ENCODE measurements around the gene BMPR1B.
"Not testable (repeated sequence)": the region's sequence is repeated elsewhere in the genome, so short reads cannot be mapped to it uniquely, and the experiment has no call there.

Gene BMPR1B

DNA sequence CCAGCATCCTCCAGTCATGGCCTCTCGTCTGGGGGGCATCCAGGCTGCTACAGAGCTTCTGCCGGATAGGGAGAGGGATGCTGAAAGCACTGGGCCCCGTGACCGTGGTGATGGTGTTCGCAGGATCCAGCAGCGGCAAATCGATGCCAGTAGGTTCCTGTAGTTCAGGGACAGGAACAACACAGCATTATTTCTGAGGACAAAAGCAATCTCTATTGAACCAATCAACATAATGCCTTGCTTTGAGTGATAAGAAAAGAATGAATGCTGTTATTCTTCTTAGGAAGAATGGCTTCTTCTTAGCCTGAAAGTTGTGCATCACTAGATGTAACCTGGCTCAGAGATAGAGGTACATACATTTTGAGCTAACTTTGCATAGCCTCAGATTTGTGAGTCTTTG, 412.4 kb downstream of the BMPR1B start:
- H4K20me1 ChIP-seq (ENCODE audit: insufficient read depth), result no peaks in the 10 kb centered on the region
- no peak overlapping the region for H3K4me2 ChIP-seq
- TF ChIP-seq CTCF (conservative IDR thresholded peaks at IDR 0.05; ENCODE audit: low read depth, low read length), result no peak
- no peaks in the 10 kb centered on the region for H3K79me2 ChIP-seq (ENCODE audit: insufficient read depth, low read depth)
- no peak overlapping the region for H3K9ac ChIP-seq
- H3K27ac ChIP-seq, result no peak overlapping the region
- no peaks in the 10 kb centered on the region for H3K36me3 ChIP-seq (ENCODE audit: insufficient read depth)
- H3K4me1 ChIP-seq (ENCODE audit: low read depth, poor library complexity, severe bottlenecking), result peaks cover 4% of the 10 kb centered on the region
- no peak overlapping the region for H2AFZ ChIP-seq (ENCODE audit: low read depth)
- H3K4me3 ChIP-seq (IDR thresholded peaks at IDR 0.05; ENCODE audit: insufficient read depth, low read depth, low read length), result no peak overlapping the region
- H3K27me3 ChIP-seq (ENCODE audit: insufficient read depth, low read depth), result no peaks in the 10 kb centered on the region

- H2AFZ ChIP-seq (ENCODE audit: low read depth); H3K4me1 ChIP-seq (ENCODE audit: low read depth, poor library complexity, severe bottlenecking); H3K79me2 ChIP-seq (ENCODE audit: insufficient read depth, low read depth); H3K4me2 ChIP-seq; H3K4me3 ChIP-seq (IDR thresholded peaks at IDR 0.05; ENCODE audit: insufficient read depth, low read depth, low read length); H3K36me3 ChIP-seq (ENCODE audit: insufficient read depth); H3K27ac ChIP-seq; H3K9ac ChIP-seq; H3K27me3 ChIP-seq (ENCODE audit: insufficient read depth, low read depth); H4K20me1 ChIP-seq (ENCODE audit: insufficient read depth): not testable (repeated sequence)
Observed at GRCh38 chr4:95171377-95171776, 413.6 kb downstream of the BMPR1B start.

DNA sequence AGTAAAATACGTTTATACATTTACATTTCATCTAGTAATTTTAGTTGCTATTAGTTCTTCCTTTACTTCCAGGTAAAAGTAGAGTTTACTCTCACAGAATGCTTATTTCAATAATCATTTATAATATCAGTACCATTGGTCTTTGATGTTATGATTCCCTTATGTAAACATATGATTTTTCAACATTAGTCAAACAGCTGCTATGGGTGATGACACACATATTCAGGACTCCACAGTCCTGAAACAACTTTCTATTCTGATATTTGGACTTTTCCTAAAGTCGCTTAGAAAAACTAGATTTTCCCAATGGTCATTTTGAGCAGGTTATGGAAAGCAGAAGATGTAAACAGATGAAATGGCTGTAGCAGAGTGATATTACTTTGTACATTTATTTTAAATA, 421.2 kb downstream of the BMPR1B start:
- H2AFZ ChIP-seq (ENCODE audit: low read depth), result no peak overlapping the region
- H3K36me3 ChIP-seq (ENCODE audit: insufficient read depth), result no peaks in the 10 kb centered on the region
- H3K4me2 ChIP-seq, result no peak overlapping the region
- H3K79me2 ChIP-seq (ENCODE audit: insufficient read depth, low read depth), result no peaks in the 10 kb centered on the region
- H3K9ac ChIP-seq, result no peak overlapping the region
- H3K4me1 ChIP-seq (ENCODE audit: low read depth, poor library complexity, severe bottlenecking), result no peaks in the 10 kb centered on the region
- no peak for TF ChIP-seq CTCF (conservative IDR thresholded peaks at IDR 0.05; ENCODE audit: low read depth, low read length)
- no peaks in the 10 kb centered on the region for H4K20me1 ChIP-seq (ENCODE audit: insufficient read depth)
- H3K27ac ChIP-seq, result no peak overlapping the region
- H3K4me3 ChIP-seq (IDR thresholded peaks at IDR 0.05; ENCODE audit: insufficient read depth, low read depth, low read length), result no peak overlapping the region
- H3K27me3 ChIP-seq (ENCODE audit: insufficient read depth, low read depth), result no peaks in the 10 kb centered on the region

GRCh38 chr4:95180531-95181242, 422.9 kb downstream of the BMPR1B start:
- Histone ChIP-seq H3K4me2 (no peak overlapping the region), H3K27ac (no peak overlapping the region), H3K4me1 (ENCODE audit: low read depth, poor library complexity, severe bottlenecking) (no peaks in the 10 kb centered on the region), H4K20me1 (ENCODE audit: insufficient read depth) (no peaks in the 10 kb centered on the region), H2AFZ (ENCODE audit: low read depth) (no peak overlapping the region), H3K4me3 (IDR thresholded peaks at IDR 0.05; ENCODE audit: insufficient read depth, low read depth, low read length) (no peak overlapping the region), H3K79me2 (ENCODE audit: insufficient read depth, low read depth) (no peaks in the 10 kb centered on the region), H3K9ac (no peak overlapping the region), H3K27me3 (ENCODE audit: insufficient read depth, low read depth) (no peaks in the 10 kb centered on the region), H3K36me3 (ENCODE audit: insufficient read depth) (no peaks in the 10 kb centered on the region)
- no peak for TF ChIP-seq CTCF (conservative IDR thresholded peaks at IDR 0.05; ENCODE audit: low read depth, low read length)

- H3K36me3 ChIP-seq (ENCODE audit: insufficient read depth), result no peaks in the 10 kb centered on the region
- no peaks in the 10 kb centered on the region for H3K27me3 ChIP-seq (ENCODE audit: insufficient read depth, low read depth)
- no peaks in the 10 kb centered on the region for H3K79me2 ChIP-seq (ENCODE audit: insufficient read depth, low read depth)
- no peaks in the 10 kb centered on the region for H4K20me1 ChIP-seq (ENCODE audit: insufficient read depth)
- H3K4me1 ChIP-seq (ENCODE audit: low read depth, poor library complexity, severe bottlenecking), result no peaks in the 10 kb centered on the region
- H3K4me3 ChIP-seq (IDR thresholded peaks at IDR 0.05; ENCODE audit: insufficient read depth, low read depth, low read length), result no peak overlapping the region
- H3K4me2 ChIP-seq, result no peak overlapping the region
- no peak overlapping the region for H3K27ac ChIP-seq
- no peak overlapping the region for H3K9ac ChIP-seq
- H2AFZ ChIP-seq (ENCODE audit: low read depth), result no peak overlapping the region
- no peak for TF ChIP-seq CTCF (conservative IDR thresholded peaks at IDR 0.05; ENCODE audit: low read depth, low read length)
Observed at GRCh38 chr4:95181243-95181995, 423.7 kb downstream of the BMPR1B start.

Data from KMS-11 (cell line).